HG03432 (cell line): ENCODE measurements around the gene PLEKHG3.
"Not testable (repeated sequence)": the region's sequence is repeated elsewhere in the genome, so short reads cannot be mapped to it uniquely, and the experiment has no call there.

Experiments
- ATAC-seq: cut with Tn5 transposase; IDR thresholded peaks from one replicate; pipeline ENCODE4 v1.9.1; 2021; ENCODE audit warnings: mild to moderate bottlenecking, moderate library complexity; ENCODE audit not compliant: unreplicated experiment

The PLEKHG3 gene

DNA sequence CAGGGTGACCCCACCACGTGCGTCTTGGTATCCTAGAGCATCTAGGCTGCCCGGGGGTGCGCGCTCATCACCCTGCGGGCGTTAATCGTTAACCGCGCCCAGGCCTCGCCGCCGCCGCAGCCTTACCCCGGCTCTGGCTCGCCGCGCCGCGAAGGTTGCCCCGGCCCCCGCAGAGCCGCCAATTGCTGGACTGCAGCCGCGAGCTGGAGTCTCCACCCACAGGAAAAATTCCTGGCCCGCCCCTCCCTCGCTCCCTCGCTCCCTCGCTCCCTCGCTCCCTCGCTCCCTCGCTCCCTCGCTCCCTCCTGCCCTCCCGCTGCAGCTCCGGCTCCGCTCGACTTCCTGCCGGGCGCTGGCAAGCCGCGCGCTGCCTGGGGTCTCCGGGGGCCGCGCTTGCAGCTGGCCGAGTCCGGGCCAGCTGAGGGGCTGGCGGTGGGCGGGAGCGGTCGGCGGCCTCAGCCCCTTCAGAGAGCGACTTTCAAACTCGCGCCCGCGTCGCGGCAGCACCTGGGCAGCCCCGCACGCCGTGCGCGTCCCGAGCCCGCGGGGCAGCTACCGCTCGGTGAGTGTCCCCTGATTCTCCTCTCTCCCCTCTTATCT lies at the start of gene PLEKHG3:
Gene PLEKHG3 (plus strand): TSS at position 282 of the 600 bp plus-strand sequence. CDS start 23,208 bp downstream, outside the sequence.
- no peak for ATAC-seq

DNA sequence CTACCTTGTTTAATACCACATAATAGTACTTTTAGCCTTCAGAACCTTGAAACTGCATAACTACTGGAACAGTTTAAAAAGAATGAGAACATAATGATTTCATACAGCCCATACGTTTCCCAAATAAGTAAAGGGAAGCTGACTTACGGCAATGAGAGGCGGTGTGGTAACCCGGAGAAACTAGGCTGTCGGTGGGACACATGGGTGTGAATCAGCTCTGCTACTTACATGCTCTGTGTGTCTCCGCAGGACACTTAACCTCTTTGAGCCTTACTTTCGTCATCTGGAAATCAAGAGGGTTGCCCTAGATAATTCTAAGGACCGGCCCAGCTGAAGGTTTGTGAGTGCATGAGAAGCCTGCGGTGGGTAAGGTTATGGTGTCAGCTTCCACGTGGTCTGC lies 49.3 kb upstream of the PLEKHG3 start:
- ATAC-seq = no peak

DNA sequence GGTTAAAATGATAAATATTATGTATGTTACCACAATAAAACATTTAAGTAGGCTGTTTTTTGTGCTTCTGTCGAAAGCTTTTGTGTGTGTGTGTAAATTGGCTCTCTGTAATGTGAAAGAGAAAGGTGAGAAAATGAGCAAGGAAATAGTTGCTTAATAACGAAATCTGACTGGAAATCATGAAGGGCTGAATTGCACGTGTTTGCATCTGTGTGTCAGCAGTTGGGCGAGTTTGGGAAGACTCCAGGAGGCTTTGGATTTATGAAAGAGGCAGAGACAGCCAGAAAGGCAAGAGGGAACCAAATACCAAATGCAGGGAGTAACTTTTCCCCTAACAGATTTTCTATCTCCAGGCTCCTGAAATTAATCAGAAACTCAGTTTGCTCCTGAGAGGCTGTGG lies 47.2 kb upstream of the PLEKHG3 start:
- ATAC-seq = no peak

DNA sequence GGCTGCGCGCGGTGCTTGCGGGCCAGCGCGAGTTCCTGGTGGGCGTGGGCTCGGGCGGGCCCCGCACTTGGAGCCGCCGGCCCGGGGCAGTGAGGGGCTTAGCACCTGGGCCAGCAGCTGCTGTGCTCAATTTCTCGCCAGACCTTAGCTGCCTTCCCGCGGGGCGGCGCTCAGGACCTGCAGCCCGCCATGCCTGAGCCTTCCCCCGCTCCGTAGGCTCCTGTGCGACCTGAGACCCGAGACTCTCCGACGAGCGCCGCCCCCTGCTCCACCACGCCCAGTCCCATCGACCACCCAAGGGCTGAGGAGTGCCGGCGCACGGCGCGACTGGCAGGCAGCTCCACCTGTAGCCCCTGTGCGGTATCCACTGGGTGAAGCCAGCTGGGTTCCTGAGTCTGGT lies 46.0 kb upstream of the PLEKHG3 start:
- ATAC-seq = no peak

DNA sequence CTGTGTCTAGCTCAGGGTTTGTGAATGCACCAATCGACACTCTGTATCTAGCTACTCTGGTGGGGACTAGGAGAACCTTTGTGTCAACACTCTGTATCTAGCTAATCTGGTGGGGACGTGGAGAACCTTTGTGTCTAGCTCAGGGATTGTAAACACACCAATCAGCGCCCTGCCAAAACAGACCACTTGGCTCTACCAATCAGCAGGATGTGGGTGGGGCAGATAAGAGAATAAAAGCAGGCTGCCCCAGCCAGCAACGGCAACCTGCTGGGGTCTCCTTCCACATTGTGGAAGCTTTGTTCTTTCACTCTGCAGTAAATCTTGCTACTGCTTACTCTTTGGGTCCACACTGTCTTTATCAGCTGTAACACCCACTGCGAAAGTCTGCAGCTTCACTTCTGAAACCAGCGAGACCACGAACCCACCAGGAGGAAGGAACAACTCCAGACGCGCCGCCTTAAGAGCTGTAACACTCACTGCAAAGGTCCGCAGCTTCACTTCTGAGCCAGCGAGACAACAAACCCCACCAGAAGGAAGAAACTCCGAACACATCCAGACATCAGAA lies 45.4 kb upstream of the PLEKHG3 start:
- ATAC-seq = not testable (repeated sequence)

DNA sequence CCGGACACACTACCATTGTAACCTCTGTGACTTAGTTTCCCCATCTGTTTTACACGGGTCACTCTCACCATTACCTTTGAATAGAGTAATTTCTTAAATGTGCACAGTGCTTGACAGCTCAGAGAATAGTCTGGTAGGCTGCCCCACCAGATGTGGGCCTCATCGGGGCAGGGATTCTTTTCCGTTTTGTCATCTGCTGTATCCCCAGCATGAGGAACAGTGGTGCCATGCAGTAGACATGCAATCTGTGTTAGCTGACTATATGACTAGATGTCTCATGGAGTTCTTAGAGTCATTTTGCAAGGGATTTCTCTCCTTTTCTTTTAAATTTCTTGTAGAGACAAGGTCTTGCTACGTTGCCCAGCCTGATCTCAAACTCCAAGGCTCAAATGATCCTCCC lies 44.9 kb upstream of the PLEKHG3 start:
- no peak for ATAC-seq

DNA sequence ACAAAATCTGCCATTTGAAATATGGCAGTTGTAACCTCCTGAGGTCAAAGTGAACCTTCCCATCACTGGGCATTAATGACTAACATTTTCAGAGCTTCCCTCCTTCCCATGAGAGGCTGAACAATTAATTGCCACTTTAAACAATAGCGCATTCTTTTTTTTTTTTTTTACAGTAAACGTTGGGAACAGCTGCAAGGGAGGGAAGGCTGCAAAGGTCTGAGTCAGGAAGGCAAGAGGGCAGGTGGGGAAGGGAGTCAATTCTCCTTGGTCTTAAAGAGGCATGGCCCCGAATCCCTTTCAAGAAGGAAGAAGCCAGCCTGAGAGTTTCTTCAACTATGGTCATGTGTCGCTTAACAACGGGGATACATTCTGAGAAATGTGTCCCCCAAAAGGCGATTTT lies 41.0 kb upstream of the PLEKHG3 start:
- no peak for ATAC-seq

DNA sequence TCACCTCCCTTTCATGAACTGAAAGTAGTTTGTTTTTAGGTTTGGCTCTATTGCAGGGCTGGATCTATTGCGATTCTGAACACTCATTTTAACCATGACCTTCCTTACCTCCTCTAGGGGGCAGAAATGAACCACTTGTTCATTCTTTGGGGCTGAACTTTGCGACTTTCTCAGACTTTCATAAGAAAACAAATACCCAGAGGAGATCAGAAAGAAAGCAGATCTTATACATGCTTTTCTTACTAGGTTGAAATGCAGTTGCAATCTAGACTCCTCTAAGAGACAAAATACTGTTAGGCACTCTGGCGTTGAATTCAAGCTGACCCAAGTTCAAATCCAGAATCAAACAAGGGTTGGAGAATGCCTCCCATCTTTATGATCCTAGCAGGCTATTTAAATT lies 32.6 kb upstream of the PLEKHG3 start:
- peak; percentile 51 for ATAC-seq

DNA sequence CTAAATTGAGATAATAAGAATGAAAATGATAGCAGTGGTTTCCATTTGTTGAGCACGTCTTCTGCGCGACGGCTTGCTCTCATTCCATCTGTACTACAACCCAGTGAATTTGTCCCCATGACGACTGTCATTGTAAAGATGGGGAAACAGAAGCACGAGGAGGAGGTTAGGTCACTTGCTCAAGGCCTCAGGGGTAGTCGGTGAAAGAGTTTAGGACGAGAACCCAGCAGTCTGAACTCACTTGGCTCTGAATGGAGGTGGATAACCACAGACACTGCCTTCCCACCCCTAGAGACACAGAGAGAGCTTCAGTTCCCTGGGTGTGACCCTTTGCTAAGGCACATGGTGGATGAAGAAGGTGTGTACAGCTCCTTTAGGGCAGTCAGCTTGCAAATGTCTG lies 30.9 kb upstream of the PLEKHG3 start:
- no peak for ATAC-seq

DNA sequence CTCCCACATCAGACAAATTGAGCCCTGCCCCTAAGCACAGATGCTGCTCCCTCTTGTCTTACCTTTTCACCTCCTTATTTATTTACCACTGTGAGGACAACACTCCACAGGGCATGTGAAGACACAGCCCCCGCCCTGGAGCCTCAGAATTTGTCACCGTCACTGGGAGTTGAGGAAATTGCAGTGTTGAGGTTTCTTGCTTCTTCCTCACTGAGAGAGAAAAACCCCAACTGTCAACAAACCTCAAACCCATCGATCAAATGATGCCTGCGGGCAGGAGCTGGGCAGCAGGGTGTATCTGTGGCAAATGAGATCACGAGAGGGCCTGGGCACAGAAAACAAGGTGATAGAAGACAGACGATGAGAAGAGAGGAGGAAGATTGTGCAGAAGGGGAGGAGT lies 30.5 kb upstream of the PLEKHG3 start:
- no peak for ATAC-seq

DNA sequence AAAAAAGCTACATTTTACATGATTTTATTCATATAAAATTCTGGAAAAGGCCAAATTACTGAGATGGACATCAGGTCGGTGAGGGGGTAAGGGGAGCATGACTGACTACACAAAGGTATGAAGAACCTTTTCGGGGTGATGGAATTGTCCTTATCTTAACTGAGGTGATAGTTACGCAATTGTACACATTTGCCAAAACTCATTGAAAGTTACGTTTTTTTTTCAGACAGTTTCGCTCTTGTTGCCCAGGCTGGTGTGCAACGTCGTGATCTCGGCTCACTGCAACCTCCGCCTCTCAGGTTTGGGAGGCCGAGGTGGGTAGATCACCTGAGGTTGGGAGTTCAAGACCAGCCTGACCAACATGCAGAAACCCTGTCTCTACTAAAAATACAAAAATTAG lies 29.4 kb upstream of the PLEKHG3 start:
- no peak for ATAC-seq

DNA sequence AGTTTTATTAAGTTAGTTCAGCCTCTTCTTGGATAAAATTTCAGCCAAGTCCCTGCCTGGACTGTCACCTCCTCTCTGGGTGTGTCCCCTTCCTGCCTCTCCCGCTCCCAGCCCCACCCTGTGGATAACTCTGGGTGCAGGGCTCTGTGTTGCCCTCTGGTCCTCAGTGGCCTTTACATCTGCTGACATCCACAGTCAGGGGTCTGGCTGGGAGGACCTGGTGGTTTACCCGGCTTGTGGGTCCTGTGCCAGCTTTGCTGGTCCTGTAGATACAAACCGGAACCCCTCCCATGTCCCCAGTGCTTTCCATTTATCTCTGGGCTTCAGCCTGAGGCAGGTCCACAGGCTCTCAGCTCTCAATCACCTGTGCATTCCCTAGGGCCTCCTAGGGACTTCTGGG lies 28.9 kb upstream of the PLEKHG3 start:
- ATAC-seq = no peak

DNA sequence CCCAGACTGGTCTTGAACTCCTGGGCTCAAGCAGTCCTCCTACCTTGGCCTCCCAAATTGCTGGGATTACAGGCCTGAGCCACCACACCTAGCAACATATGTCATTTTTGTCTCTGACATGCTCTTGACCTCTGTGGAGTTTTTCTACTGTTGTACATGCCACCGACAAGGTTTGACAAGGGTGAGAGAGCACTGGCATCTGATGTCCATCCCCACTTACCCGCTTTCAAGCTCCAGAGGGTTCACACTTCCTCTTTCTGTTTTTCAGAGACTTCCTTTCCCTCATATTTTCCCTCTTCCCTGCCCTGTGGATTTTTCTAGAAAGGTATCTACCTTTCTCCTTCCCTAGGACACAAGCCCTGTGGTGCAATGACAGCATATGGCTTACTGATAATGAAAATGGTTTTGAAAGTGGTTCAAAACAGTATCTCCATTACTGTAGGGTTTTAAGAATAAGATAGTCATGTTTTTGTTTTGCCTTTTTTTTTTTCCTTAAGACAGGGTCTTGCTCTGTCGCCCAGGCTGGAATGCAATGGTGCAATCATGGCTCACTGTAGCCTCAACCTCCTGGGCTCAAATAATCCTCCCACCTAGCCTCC lies 27.7 kb upstream of the PLEKHG3 start:
- no peak for ATAC-seq

DNA sequence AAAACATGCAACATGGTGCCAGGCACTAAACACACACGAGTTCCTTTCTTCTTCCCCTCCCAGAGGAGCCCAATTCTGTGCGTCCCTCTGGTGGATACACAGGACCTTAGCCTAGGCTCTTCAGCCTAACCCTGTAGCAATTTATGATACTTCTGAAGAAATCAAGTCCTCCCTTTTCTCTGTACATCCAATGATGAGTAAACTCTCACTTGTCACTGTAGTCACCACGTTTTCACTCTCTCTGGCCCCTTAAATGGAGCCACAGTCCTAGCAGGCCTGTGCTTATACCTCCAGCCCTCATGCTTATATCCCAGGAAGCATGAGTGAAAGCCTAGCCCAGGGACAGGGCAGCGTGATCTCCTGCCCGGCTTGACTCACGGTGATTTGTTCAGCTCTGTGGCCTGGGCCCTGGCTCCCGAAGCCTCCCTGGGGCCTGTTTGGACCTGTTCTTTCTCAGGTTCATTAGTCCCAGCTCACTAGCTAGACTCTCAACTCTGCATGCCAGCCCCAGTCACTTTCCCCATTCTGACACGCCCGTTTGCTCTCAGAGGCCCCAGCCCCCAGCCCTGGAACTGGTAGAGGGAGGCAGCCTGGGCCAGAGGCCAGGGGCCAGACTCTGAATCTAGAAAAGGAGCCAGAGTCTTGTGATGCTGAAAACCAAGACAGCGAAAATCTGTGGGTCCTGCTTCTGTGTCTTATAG lies 24.1 kb upstream of the PLEKHG3 start:
- ATAC-seq = no peak

DNA sequence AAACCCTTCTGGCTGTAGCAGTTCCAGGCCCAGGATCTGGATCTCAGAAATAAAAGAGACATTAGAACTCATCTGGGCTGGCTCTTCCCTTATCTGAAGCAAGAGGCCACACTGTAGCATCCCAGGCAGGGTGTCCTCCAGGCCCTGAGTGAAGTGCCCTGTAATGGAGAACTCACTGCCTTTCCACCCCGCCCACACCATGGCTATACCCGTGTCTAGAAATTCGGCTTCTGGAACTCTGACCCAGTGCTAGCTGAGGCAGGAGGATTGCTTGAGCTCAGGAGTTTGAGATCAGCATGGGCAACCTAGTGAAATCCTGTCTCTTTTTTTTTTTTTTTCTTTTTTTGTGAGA lies 23.5 kb upstream of the PLEKHG3 start:
- no peak for ATAC-seq

DNA sequence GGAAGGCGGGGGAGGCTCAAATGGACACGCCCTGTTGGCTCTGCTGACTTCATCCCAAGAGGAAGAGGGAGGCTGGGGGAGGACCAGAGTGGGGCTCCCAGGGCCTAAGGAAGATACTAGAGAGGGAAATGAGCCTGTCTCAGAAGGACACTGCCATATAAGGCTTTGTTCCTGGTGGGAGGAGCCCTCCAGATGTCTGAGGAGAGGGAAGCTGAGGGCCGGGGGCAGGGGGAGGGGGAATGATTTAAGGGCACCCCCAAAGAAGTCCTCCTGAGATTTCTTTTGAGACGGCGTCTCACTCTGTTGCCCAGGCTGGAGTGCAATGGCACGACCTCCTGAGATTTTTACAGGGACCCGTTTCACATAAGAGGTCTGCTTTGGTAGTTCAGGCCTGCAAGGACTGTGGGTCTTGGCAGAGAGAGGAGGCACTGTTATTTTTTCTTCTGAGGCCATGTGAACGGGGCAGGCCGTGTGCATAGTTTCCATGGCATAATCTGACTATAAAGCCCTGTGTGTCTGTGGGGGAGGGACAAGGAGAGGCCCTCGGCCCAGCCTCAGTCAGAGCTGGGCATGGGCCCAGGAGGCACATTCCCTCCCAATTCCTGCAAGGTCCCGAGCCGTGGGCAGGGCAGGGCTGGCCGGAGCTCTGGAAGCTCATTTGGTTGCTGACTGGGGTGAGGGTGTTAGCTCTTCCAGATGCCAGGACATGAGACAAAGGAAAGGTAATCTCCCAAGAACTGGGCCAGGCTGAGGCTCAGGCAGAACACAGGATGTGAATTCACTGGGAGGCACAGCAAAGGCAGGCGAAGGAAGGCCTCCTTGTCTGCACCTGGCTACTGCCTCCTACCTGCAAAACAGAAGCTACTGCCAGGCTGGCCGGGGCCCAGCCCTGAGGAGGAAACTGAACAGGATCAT lies 22.2 kb upstream of the PLEKHG3 start:
- no peak for ATAC-seq

DNA sequence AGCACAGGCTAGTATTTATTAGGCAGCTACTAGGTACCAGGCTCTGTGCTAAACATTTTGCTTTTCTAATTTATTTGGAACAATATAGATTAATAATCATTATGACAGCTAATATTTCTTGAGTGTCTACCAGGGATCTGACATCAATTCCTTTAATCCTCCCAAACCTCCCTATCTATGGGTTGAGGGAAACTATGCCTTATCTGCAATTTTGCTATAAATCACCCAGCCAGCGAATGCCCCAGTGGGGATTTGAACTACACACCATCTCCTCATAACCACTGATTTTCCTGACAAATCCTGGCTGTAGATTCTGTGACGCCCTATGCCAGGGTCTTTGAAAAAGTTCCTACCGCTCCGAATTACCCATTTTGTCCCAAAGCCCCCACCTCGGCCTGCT lies 21.4 kb upstream of the PLEKHG3 start:
- no peak for ATAC-seq

DNA sequence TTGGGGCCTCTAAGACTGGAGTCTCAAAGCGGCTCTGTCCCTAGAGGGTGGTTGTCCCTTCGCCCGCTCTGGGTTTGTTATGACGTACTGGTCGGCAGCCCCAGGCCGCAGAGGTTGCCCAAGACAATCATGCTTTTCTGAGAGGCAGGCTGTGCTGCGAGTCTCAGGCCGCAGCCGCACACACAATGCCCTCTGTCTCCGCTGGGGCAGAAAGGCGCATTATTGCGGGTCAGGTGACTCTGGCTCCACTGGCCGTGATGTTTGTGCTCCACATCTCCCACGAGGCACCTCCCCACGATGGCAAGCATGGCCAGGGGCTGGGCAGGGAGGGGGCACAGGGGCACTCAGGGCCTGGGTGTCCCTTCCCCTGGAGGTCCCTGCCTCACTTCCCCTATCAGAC lies 21.0 kb upstream of the PLEKHG3 start:
- ATAC-seq = no peak

DNA sequence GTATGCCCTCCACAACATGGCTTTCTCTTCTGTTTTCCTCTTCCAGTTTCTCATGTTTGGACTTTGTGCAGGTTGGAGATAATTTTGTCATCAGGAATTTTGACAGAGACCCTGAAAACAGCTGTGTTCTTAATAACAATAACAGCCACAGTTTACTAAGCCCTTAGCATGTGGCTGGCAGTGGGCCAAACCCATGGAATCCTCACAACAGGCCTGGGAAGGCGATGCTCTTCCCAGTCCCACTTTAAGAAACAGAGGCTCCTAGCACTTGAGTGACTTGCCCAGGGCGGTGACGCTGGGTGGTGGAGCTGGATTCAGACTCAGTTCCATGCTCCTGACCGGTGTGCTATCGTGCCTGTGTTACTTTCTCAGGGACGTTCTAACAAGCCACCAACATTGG lies 20.1 kb upstream of the PLEKHG3 start:
- no peak for ATAC-seq

DNA sequence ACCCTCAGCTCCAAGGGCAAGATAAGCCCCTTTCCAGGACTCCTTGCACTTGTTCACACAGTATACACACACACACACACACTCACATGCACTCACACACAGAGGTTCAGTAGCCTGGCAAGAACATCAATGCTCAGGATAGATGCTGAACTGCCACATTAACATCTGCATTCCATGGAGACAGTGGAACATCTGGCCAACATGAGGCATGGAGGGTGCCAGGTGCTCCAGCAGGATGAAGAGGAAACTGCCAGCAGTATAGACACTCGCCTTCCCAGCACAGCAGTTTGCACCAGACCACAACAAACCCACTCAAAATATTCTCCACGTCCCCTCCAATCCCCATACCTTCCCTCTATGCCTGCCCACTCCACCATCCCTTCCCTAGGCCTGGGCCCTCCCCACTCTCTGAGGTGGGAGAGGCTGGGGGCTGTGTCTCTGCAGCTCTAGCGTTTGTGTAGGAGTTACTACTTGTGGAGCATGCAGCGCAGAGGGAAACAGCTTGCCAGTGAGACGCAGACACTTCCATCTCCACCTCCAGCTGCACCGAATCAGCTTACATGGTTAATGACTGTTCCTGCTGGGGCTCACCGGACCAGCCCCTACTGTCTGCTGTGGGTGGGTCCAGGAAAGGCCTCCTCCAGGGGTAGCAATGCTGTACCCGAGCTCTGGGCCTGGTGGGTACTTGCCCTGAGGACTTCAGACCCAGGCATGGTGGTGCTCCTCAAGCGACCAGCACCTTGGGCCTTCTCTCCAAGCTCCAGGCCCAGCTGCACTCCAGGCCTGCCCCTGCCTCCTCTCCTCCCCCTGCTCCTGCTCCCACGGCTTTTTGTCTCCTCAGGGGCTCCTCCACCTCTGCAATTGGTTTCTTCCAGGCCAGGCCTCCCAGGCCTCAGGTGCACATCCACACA lies 18.6 kb upstream of the PLEKHG3 start:
- no peak for ATAC-seq
